HG03565 (cell line): ENCODE measurements around the gene NCAPD2.
A peak's percentile ranks its signal among the peaks of the same experiment; 100 is the strongest.
"Not testable (repeated sequence)": the region's sequence is repeated elsewhere in the genome, so short reads cannot be mapped to it uniquely, and the experiment has no call there.

ENCODE experiments used
- ATAC-seq: cut with Tn5 transposase; IDR thresholded peaks from one replicate; pipeline ENCODE4 v1.9.1; 2021; ENCODE audit warnings: mild to moderate bottlenecking, moderate library complexity; ENCODE audit not compliant: unreplicated experiment

Gene NCAPD2

DNA sequence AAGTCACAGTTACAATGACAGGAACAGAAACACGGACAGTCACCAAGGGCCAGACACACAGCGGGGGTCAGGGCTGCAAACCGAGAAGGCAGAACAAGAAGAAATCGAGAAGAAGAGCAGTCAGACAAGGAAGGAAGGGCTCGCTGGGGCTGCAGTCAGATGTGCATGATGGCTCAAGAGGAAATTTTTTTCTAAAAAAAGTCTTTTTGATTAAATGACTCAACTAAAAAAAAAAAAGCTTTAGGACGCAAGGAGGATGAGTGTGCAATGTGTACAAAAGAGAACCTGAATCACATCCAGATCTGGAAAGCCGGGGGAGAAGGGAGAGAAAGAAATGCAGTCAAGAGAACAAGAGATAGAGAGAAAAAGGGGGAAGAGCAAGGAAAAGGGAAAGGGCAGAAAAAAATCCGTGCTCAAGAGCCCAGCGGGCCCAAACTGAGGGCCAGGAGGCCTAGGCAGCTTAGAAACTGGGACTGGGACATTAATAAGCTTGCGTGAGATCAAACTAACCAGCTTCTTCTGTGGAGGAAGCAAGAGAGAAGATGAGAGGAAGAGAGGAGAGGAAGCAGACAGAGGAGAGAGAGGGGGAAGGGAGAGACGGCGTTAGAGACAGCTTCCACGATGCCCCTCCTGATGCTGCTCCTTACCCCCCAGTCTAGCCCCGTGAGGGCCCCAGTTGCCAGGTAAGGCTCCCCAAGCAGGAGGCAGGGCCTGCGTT is 55.2 kb downstream of the NCAPD2 start:
- ATAC-seq: no peak

DNA sequence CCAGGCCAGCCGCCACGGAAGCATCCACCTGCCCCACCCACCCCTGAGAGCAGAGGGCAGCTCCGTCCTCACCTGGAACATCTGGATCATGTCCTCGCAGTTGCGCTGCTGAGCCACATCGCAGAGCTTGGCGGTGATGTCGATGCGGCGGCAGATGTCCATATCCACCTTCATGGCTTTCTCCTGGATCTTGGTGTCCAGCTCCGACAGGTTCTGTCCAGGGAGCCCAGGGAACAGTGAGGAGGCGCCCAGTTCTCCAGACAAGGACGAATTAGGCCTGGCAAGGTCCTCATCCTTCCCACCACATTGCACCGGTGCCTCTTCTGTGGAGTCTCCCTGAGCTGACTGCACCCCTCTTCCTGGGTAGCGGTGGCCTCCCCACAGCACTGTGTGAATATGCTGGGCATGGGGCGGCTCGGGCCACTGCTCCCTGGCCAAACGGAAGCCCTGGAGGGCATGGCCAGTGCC is 55.8 kb downstream of the NCAPD2 start:
- no peak for ATAC-seq

DNA sequence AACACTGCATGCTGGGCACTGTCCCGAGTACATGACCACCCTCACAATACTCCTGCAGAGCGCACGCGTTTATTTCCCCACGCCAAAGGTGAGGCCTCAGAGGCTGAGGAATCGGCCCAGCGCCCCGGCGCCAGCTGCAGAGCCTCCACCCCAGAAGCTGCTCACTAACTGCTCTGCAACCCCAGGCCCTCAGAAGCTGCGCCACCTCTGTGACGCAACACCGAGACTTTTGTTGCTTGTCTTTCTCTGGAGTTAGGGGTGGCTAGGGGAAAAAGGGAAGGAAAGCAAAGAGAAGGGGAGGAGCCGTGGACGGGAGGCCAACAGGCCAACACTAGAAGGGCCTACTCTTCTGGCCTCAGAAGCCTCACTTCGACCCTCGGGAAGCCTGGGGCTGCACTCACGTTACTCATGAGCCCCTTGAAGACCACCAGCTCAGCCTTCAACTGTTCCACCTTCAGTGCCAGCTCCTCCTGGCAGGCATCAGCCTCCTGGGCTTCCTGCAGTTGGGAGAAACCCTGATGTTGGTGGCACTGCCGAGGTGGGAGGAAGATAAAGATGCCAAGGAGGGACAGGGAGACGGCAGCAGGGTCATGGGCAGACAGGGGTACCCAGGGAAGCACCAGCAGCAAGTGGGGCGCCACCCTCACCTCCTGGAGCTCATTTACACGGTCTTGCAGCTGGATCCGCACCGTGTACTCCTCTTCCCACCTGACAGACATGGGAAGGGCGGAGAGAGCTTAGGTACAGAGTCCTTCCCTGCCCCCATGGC is 56.6 kb downstream of the NCAPD2 start:
- no peak for ATAC-seq

DNA sequence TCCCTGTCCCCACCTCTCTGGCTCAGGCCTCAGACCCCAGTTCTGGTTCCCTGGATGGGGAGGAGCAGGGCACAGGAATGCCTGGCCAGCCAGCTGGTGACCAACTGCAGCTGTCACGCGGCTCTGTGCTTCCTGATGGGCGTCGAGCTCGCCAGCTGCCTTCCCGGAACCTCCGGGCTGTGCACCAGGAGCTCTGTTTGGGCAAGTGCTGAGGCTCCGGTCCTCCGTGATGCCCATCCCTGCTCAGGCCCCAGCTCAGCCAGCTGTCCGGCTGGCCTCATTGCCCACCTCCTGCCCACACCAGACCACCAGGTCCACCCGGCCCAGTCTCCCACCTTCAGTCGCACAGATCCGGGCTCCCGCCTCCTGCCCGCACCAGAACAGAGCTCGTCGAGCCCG is 57.2 kb downstream of the NCAPD2 start:
- ATAC-seq: no peak

DNA sequence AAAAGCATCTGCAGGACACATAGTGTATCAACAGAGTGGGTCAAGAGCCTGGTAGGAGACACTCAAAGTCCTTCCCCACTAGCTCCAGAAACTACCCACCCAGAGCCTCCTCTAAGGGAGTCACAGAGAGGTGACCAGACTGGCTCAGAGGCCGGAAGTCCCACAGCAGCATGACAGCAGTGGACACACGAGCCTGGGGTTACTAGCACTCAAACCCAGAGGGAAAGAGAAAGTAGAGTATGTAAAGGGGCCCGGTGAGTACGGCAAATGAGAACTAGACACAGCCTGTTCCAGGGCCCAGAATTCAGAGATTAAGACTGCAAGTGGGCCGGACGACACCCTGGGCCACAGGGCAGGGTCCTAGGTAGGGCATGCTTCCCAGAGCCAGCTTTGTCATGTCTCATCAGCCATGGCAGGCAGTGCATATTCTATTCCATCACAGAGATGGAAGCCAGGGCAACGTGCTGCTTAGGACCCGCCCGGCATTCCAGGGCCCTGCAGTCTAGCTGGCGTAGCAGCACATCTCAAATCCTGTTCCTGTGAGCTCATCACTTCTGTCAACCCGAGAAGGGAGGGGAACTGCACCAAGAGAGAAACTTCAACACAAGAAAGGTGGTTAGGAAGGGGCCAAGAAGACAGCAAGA is 57.7 kb downstream of the NCAPD2 start:
- no peak for ATAC-seq

GRCh38 chr12:6552140-6552551 is 58.2 kb downstream of the NCAPD2 start:
- no peak for ATAC-seq

- no peak for ATAC-seq
Measured at GRCh38 chr12:6553051-6553868, 59.4 kb downstream of the NCAPD2 start.

DNA sequence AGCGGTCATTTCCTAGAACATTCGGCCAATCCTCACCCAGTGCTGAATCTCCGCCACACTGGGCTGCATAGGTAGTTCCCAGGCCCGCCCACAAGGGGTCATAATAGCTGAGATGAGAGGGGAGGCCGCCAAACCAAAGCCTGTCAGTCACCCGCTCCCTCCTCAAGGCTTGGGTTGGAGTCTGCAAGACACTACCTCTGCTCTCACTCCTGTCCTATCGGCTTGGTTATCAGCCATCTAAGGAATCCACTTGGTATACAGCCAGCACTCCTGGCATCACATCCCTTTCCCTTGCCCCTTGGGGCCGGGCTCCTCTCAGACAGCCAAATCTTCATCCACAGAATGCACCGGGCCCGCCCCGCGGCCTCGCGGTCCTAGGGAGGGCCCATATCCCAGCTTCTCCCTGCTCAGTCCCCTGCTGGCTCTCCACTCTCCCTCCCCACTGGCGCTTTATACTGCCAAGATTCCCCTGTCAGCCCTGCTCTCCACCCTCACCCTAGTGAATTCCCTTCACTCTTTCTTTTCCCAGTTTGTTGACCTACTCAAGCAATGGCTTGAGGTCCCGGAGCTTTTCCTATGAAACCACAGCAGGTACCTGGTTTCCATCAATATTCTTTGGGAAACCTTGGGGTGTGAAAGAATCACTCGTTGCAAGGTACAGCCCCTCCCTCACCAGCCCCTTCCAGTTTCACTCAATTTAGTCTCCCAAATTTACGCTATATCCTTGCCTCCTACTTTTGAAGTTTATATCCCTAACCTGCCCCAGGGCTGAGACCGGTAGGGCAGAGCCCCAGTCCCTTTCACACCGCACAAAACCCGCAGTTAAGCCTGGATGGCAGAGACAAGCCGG is 60.5 kb downstream of the NCAPD2 start:
- ATAC-seq: peak; percentile 50

GRCh38 chr12:6555018-6555691 is 61.3 kb downstream of the NCAPD2 start:
- peak; percentile 2 for ATAC-seq

DNA sequence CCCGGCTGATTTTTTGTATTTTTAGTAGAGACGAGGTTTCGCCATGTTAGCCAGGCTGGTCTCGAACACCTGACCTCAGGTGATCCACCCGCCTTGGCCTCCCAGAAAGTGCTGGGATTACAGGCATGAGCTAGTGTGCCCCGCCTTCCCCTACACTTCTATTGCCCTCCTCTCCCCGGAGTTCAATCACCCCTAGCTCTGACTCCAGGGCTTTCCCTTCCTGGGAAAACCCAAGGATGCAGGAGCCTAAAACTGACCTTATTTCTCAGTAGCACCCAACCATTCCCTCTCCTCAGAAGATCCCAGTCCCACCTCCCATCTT is 62.6 kb downstream of the NCAPD2 start:
- not testable (repeated sequence) for ATAC-seq

DNA sequence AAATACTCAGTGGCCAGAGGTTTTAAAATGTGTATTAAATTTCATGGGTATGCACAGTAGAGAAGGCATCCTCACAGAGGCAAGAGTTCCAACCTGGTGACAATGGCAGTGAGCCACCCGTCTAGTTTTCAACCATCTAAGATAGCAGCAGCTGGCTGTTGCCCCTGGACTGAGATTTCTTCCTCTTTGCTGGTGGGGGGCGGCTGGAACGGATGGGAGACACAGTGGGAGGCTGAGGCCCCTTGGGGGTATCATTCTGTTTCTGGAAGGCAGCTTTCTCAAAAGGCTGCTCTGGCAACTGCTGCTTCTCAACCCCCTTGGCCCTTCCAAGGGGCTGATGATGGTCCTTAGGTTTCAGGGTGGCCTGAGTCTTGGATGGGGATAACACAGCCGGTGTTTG is 63.0 kb downstream of the NCAPD2 start:
- no peak for ATAC-seq

GRCh38 chr12:6558014-6558760 is 64.3 kb downstream of the NCAPD2 start:
- ATAC-seq: not testable (repeated sequence)

DNA sequence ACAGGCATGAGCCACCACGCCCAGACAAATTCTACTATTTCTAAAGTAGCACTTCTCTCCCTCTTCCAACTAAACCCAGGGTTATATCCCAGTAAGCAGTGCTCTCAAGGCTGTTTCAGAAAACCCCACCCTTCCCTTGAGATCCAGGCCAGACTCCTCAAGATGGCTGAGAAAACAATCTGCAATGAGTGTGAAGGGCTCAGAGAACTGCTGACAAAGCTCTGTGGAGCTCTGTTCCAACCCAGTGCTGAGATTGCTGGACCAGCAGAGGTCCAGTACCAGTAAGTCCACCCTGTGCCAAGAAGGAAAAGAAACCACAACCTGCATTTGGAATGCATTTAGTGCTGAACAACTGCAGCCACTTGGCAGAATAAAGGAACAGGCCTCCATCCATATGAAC is 65.6 kb downstream of the NCAPD2 start:
- no peak for ATAC-seq

GRCh38 chr12:6560501-6561205 is 66.8 kb downstream of the NCAPD2 start:
- no peak for ATAC-seq

GRCh38 chr12:6562881-6563280 is 69.0 kb downstream of the NCAPD2 start:
- no peak for ATAC-seq

GRCh38 chr12:6563448-6564050 is 69.6 kb downstream of the NCAPD2 start:
- ATAC-seq: no peak

DNA sequence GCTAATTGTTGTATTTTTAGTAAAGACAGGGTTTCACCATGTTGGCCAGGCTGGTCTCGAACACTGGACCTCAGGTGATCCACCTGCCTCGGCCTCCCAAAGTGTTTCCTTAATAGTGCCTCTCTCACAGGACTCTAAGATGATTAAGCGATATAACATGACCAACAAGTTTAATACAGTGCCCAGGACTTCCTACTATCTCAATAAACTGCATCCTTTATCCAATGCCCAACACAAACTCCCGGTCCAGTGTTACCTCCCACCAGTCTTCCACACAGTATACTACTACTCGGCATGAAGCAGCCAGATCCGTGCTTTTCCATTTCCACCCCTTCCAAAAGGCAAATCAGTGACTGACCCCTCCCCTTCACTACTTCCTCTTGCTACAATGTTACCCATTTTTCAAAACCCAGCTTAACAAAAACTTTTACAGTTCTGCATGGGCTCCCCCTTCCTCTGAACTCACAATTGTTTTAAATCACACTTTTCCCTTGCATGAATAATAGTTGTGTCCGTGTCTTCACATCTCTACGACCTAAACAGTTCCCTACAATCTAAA is 73.3 kb downstream of the NCAPD2 start:
- no peak for ATAC-seq

DNA sequence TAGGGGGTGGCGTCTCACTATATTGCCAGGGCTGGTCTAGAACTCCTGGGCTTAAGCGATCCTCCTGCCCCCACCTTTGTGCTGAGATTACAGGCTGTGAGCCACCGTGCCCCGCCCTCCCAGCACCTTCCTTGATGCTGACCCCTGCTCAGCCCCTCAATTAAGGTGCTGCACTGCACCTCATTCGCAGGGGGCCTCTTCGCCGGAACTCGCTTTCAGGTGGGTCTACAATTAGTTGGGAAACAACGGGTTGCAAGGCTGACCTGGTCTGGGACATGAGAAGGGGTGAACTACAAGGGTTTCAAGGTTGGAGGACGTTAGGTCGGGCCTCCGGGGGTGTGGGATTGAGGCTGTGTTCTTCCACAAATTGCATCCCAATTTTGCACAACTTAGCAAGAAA is 75.4 kb downstream of the NCAPD2 start:
- no peak for ATAC-seq
